GM21515 (cell line): ENCODE measurements around the gene FCHO2.
"Not testable (repeated sequence)": the region's sequence is repeated elsewhere in the genome, so short reads cannot be mapped to it uniquely, and the experiment has no call there.

ENCODE experiments used
- ATAC-seq: cut with Tn5 transposase; IDR thresholded peaks from one replicate; pipeline ENCODE4 v1.9.1; 2021; ENCODE audit not compliant: unreplicated experiment

Gene FCHO2

GRCh38 chr5:72955768-72956323, at the start of gene FCHO2:
FCHO2 (plus strand) TSS chr5:72956041; CDS start chr5:72956097, 56 bp downstream.
- ATAC-seq: peak; percentile 90

- no peak for ATAC-seq
Observed at GRCh38 chr5:72906806-72907205, 49.0 kb upstream of the FCHO2 start.

GRCh38 chr5:72908664-72909063, 47.2 kb upstream of the FCHO2 start:
- ATAC-seq: no peak

- no peak for ATAC-seq
Observed at GRCh38 chr5:72917371-72917776, 38.5 kb upstream of the FCHO2 start.

GRCh38 chr5:72920690-72921502, 34.9 kb upstream of the FCHO2 start:
- no peak for ATAC-seq

GRCh38 chr5:72921886-72922285, 34.0 kb upstream of the FCHO2 start:
- ATAC-seq: no peak

- ATAC-seq: no peak
Observed at GRCh38 chr5:72922422-72922821, 33.4 kb upstream of the FCHO2 start.

- ATAC-seq: no peak
Observed at GRCh38 chr5:72925336-72926010, 30.4 kb upstream of the FCHO2 start.

- ATAC-seq: not testable (repeated sequence)
Observed at GRCh38 chr5:72932686-72933085, 23.2 kb upstream of the FCHO2 start.

GRCh38 chr5:72934953-72935725, 20.7 kb upstream of the FCHO2 start:
- not testable (repeated sequence) for ATAC-seq

- ATAC-seq: no peak
Observed at GRCh38 chr5:72936893-72937292, 18.9 kb upstream of the FCHO2 start.

GRCh38 chr5:72937517-72938061, 18.3 kb upstream of the FCHO2 start:
- no peak for ATAC-seq

GRCh38 chr5:72938206-72938605, 17.6 kb upstream of the FCHO2 start:
- ATAC-seq: no peak

GRCh38 chr5:72940082-72940481, 15.8 kb upstream of the FCHO2 start:
- no peak for ATAC-seq

GRCh38 chr5:72943307-72943706, 12.5 kb upstream of the FCHO2 start:
- ATAC-seq: no peak

- ATAC-seq: no peak
Observed at GRCh38 chr5:72947498-72947897, 8.3 kb upstream of the FCHO2 start.

GRCh38 chr5:72949481-72949880, 6.4 kb upstream of the FCHO2 start:
- no peak for ATAC-seq

GRCh38 chr5:72951671-72952468, 4.0 kb upstream of the FCHO2 start:
- no peak for ATAC-seq

GRCh38 chr5:72954389-72954788, 1.5 kb upstream of the FCHO2 start:
- no peak for ATAC-seq

- peak; percentile 32 for ATAC-seq
Observed at GRCh38 chr5:72955143-72955767, 586 bp upstream of the FCHO2 start.
